GM19193 (cell line): ENCODE data around the gene KAT2A.

Experiments used
- POLR2A ChIP-seq: IDR thresholded peaks from 4 replicates; pipeline ENCODE4 v1.6.1; 2011; ENCODE audit not compliant: insufficient read depth, insufficient read length; ENCODE audit errors: extremely low read depth

Gene KAT2A

GRCh38 chr17:42138749-42139492 is 17.8 kb upstream of the KAT2A start:
- no peak for TF ChIP-seq POLR2A

DNA sequence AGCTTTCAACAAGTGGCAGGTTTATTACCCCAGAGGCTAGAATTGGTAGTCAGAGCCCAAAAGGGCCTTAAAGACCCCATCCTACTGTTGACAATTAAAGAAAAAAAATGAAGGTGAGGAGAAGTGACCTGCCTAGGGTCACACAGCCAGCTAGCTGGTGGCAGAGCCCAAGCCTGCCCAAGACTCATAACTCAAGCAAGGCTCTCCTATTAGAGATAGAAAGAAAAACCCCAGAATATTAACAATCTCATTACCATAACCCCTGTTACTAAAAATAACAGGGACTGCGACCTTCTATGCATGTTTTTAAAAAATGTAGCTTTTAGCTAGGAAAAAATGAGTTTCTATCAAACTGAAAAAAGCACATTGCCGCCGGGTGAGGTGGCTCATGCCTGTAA is 15.5 kb upstream of the KAT2A start:
- no peak for TF ChIP-seq POLR2A

- no peak for TF ChIP-seq POLR2A
These were observed 14.8 kb upstream of the KAT2A start for GRCh38 chr17:42135664-42136653.

- TF ChIP-seq POLR2A: no peak
These were observed 14.0 kb upstream of the KAT2A start for GRCh38 chr17:42135151-42135550.

- no peak for TF ChIP-seq POLR2A
These were observed 12.4 kb upstream of the KAT2A start for GRCh38 chr17:42133461-42134041.

- TF ChIP-seq POLR2A: no peak
These were observed 11.8 kb upstream of the KAT2A start for GRCh38 chr17:42132941-42133340.

DNA sequence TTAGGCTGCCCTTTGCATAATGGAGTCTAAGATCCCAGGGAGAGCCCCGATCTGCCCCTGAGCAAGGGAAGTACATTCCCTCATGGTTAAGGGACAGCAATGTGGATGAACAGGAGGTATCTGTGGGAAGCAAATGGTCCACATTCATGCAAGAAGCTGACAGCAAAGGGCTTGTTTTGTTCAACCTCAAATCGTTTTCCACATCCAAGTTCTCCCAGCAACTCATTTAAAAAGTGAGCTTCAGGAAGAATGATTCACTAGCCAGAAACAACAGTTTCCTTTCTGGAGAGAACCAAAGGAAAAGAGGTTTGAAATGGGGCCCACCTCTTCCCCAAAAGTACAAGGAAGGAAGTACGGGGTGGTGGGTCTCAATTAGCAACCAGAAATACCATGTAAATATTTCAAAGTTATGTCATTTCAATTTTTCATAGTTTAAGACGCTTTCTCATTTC is 10.8 kb upstream of the KAT2A start:
- no peak for TF ChIP-seq POLR2A

- no peak for TF ChIP-seq POLR2A
These were observed 10.1 kb upstream of the KAT2A start for GRCh38 chr17:42131232-42131631.

DNA sequence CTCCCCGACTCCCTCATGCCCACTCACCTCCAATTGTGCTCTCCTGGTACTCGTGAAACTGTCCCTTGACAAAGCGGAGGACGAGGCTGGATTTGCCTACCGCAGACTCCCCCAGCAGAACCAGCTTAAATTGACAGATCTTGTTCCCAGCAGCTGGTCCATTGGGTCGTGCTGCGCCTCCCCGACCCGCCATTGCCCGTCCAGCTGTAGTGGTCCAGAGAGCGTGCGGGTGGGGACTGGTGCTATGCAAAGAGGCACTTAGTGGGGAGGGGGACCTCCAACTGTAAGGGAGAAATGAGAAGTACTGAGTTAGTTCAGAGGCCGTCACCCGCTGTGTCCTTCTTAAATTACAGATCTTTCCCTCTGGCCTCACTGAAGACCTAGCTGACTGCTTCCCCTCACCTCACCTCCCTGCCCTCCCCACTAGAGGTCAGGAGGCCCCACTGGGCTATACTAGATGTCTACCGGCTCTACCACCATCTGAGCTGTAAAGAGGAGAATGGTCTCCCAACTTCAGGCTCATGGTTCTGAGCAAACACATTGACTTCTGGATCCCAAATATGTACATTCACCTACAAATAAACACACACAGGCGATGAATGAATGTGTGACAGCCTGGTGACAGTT is 9.3 kb upstream of the KAT2A start:
- no peak for TF ChIP-seq POLR2A

- no peak for TF ChIP-seq POLR2A
These were observed 8.1 kb upstream of the KAT2A start for GRCh38 chr17:42129109-42129837.

DNA sequence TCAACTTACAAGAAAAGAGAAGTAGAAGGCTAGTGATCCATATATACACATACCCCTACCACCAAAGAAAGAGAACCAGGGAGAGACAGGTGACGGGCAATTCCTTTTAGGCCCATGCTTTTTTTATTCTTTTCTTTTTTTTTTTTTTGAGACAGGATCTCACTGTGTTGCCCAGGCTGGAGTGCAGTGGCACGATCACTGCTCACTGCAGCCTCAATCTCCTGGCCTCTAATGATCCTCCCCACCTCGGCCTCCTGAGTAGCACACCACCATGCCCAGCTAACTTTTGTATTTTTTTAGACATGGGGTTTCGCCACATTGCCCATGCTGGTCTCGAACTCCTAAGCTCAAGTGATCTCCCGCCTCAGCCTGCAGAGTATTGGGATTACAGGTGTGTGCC is 6.2 kb upstream of the KAT2A start:
- TF ChIP-seq POLR2A: no peak

DNA sequence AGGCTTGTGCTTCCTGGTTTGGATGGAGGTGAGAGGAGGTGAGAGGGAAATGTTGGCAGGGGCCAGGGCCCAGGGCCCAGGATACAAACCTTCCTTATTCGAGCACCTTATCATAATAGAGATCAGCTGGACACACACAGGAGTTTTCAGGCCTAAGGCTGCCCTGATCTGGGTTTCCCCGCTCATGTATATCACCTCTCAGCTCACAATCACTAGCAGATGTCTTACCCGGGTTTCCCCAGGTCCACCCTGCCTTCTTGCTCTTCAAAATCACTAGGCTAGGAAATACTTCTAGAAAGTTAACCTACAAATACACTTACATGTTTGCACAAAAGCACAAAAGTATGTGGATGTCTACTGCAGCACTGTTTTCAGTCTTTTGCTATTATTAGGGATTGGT is 5.7 kb upstream of the KAT2A start:
- no peak for TF ChIP-seq POLR2A

DNA sequence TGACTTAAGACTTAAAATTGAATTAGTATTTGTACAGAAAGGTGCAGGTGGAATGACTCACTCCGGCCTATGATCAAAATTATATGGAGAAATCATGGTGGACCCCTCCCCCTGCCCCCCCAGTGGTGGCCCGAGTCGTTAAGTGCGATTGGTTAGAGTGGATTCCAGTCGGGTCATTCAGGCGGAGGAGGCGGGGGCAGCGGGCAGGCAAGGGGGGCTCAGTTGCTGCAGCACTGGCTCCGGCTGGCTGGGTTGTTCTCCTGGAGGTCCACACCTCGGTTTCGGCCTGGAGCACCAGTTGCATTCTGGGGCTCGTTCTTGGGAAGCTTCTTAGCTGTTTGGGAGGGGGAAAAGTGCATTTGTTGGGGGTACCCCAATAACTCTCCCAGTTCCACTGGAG is 4.4 kb upstream of the KAT2A start:
- TF ChIP-seq POLR2A: no peak

DNA sequence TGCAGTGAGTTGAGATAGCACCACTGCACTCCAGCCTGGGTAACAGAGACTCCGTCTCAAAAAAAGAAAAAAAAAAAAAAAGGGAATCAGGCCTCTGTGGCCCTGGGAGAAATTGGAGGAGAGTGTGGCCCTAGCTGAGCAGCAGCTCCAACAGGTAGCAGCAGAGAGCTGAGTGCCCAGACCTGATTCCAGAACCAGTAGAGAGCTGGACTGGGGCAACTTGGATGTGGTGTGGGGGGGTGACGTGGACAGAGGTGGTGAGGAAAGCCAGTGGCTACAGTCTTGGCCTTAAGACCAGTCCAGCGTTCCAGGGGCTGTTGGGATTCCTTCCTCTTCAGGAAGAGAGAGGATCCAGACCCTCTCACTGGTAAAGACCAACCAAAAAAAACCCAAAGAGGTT is 3.1 kb upstream of the KAT2A start:
- TF ChIP-seq POLR2A: no peak
